ENCODE data around the gene VTI1B. TPM values are rescaled to one million over a fixed set of nuclear protein-coding genes. Genes with fewer than 3 reads are reported as not detected.
A peak's percentile ranks its signal among the peaks of the same experiment; 100 is the strongest.

Gene VTI1B
- polyA plus RNA-seq, 1 donor (not counting 4 experiments of a cell fraction or from before 2014, with no cell fraction given) = 94.4 TPM

DNA sequence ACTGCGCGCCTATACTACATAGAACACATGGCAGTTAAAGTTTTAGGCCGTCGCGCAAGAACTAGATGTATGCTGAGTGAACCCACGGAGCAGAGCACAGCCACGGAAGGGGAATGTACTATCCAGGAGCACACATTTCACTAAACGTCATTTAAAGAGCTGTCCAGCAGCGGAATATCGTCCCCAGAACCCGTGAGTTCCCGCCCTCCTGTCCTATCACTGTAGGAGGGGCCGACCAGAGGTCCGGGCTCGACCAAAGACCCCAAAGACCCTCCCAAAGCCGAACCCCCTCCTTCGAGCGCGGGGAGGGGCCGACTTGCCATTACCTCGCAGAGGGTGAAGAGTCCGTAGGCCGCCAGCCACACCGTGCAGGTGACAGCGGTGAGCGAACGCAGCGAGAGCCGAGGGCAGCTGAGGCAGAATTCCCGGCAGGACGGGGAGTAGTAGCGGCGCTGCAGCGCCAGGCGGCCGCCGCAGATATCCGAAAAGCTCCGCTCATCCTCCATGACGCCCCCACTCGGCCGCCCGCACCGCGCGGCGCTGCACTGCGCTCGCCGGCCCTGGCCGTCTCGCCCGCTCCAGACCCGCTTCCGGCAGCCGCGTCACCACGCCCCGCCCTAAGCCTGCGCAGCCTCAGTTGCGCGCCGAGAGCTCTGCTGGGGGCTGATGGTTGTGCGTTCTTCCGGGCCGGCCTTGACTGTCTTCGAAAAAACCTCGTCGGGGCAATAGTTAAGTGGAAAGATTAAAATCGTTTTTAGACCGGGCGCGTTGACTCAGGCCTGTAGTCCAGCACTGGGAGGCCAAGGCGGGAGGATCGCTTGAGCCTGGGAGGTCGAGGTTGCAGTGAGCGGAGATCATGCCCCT, 74.5 kb downstream of the VTI1B start, which contains the start of gene PIGH:
Gene PIGH (minus strand): TSS at position 571 of the 864 bp plus-strand sequence. CDS start 65 bp downstream, at position 506.
- peaks cover 13% of the 10 kb centered on the region for H3K4me1 ChIP-seq (ENCODE audit: control insufficient read depth, extremely low read depth, insufficient read depth, low read length)
- H3K27ac ChIP-seq (ENCODE audit: control insufficient read depth, insufficient read depth, low read length) = peak within 1 kb of the TSS; percentile 56
- H3K9ac ChIP-seq (ENCODE audit: control insufficient read depth, extremely low read depth, insufficient read depth, low read length) = peak within 1 kb of the TSS; percentile 82
- H3K9me3 ChIP-seq (ENCODE audit: control insufficient read depth, low read depth, low read length) = no peaks in the 10 kb centered on the region
- H2AFZ ChIP-seq (ENCODE audit: control insufficient read depth, low read length) = peak within 1 kb of the TSS; percentile 93
- no peaks in the 10 kb centered on the region for H3K9me1 ChIP-seq (ENCODE audit: control insufficient read depth, extremely low read depth, insufficient read depth, low read length)
- peak within 1 kb of the TSS; percentile 80 for H3K4me2 ChIP-seq (ENCODE audit: control insufficient read depth, extremely low read depth, insufficient read depth, low read depth, low read length)
- peak within 1 kb of the TSS; percentile 65 to 98 (median 85) for H3K4me3 ChIP-seq (ENCODE audit: control insufficient read depth in 2 of 3, extremely low read depth in 1 of 3, insufficient read depth in 2 of 3, low read depth in 1 of 3, low read length in 3 of 3)
- peaks cover 13% of the 10 kb centered on the region for H3K79me2 ChIP-seq (ENCODE audit: control insufficient read depth, insufficient read depth, low read length)
- dilution Hi-C loops (cut with MboI; ENCODE audit: extremely low pct_ligation_motif_present, low sequenced_read_pairs) = no loop called here
- no peak for DNase-seq (ENCODE audit: low read depth, low spot score)
- no peaks in the 10 kb centered on the region for H3K36me3 ChIP-seq (ENCODE audit: control insufficient read depth in 2 of 2, extremely low read depth in 1 of 2, insufficient read depth in 2 of 2, low read length in 2 of 2)
- no peaks in the 10 kb centered on the region for H4K20me1 ChIP-seq (ENCODE audit: control insufficient read depth, extremely low read depth, insufficient read depth, low read length)
- no peak for TF ChIP-seq EZH2 (IDR thresholded peaks at IDR 0.05; ENCODE audit: low read length)
- TF ChIP-seq, protein P1, sequence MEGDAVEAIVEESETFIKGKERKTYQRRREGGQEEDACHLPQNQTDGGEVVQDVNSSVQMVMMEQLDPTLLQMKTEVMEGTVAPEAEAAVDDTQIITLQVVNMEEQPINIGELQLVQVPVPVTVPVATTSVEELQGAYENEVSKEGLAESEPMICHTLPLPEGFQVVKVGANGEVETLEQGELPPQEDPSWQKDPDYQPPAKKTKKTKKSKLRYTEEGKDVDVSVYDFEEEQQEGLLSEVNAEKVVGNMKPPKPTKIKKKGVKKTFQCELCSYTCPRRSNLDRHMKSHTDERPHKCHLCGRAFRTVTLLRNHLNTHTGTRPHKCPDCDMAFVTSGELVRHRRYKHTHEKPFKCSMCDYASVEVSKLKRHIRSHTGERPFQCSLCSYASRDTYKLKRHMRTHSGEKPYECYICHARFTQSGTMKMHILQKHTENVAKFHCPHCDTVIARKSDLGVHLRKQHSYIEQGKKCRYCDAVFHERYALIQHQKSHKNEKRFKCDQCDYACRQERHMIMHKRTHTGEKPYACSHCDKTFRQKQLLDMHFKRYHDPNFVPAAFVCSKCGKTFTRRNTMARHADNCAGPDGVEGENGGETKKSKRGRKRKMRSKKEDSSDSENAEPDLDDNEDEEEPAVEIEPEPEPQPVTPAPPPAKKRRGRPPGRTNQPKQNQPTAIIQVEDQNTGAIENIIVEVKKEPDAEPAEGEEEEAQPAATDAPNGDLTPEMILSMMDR (optimal IDR thresholded peaks at IDR 0.05 in 1 of 3, IDR thresholded peaks at IDR 0.05 in 1 of 3, conservative IDR thresholded peaks at IDR 0.05 in 1 of 3; ENCODE audit: extremely low read depth in 1 of 3, insufficient read depth in 2 of 3, low read length in 3 of 3) = peak; percentile 56 to 80 (median 65)
- no peaks in the 10 kb centered on the region for H3K27me3 ChIP-seq (ENCODE audit: control insufficient read depth, extremely low read depth, insufficient read depth, low read length)
- peak; percentile 34 for FAIRE-seq

Small RNA genes lying within 50 kb of the gene (small RNA-seq; reads per million reads assigned to genes)
- gene AL132640.3 (ENCODE audit: insufficient read length in 3 of 3, low read depth in 3 of 3, low replicate concordance in 1 of 3) (0 reads per million in 3 experiments), gene RF00019 (ENCODE audit: insufficient read length in 3 of 3, low read depth in 3 of 3, low replicate concordance in 1 of 3) (0 reads per million in 3 experiments), gene RN7SL369P (ENCODE audit: insufficient read length in 3 of 3, low read depth in 3 of 3, low replicate concordance in 1 of 3) (0 reads per million in 3 experiments), gene RNA5SP386 (ENCODE audit: insufficient read length in 3 of 3, low read depth in 3 of 3, low replicate concordance in 1 of 3) (0 reads per million in 3 experiments)

Other genes with a start within 250 kb of the VTI1B start
- 1.0 to 1.7 TPM (median 1.5 TPM) in 3 replicates for gene TMEM229B, start 185.9 kb downstream of the VTI1B start, polyA plus RNA-seq
- gene PLEKHH1, start 141.3 kb downstream of the VTI1B start, polyA plus RNA-seq = 2.6 to 4.4 TPM (median 2.9 TPM) in 3 replicates
- gene PIGH, start 74.4 kb downstream of the VTI1B start, polyA plus RNA-seq = 24.3 to 29.9 TPM (median 29.0 TPM) in 3 replicates
- gene ARG2, start 54.7 kb downstream of the VTI1B start, polyA plus RNA-seq = 3.5 to 9.4 TPM (median 8.2 TPM) in 3 replicates
- gene RDH11, start 21.1 kb upstream of the VTI1B start, polyA plus RNA-seq = 189 to 202 TPM (median 197 TPM) in 3 replicates
- 0.26 to 2.0 TPM (median 0.98 TPM) in 3 replicates for gene RDH12, start 27.3 kb upstream of the VTI1B start, polyA plus RNA-seq
- gene ZFYVE26, start 142.0 kb upstream of the VTI1B start, polyA plus RNA-seq = 8.5 to 12.8 TPM (median 9.8 TPM) in 3 replicates
- gene RAD51B, start 145.1 kb upstream of the VTI1B start, polyA plus RNA-seq = 7.1 to 13.3 TPM (median 10.1 TPM) in 3 replicates

Measured in keratinocyte (primary cell).